H1 (cell line): ENCODE data around the gene UBE2B. TPM values are rescaled to one million over a fixed set of nuclear protein-coding genes. Genes with fewer than 3 reads are reported as not detected.

ENCODE experiments used
- CTCF ChIA-PET: fragments of 300-600 bp; sonication (Branson Sonifier 250); formaldehyde crosslinking; loops from one replicate; lab custom pipeline; 2021; ENCODE audit not compliant: partially characterized antibody; lab: Charles Lee
- POLR2A ChIA-PET: fragments of 300-600 bp; sonication (Branson Sonifier 250); formaldehyde crosslinking; loops from one replicate; lab custom pipeline; 2021; ENCODE audit warnings: inconsistent platforms; ENCODE audit not compliant: partially characterized antibody; lab: Charles Lee
- DNase-seq, 2 experiments: peaks; one replicate each; pipeline versions ENCODE4 v3.0.0 to v3.0.0-alpha.2; 2010 to 2022; ENCODE audit warnings: low spot score in 2 of 2, low read depth in 1 of 2, mixed read lengths in 1 of 2
- FAIRE-seq: peaks from 2 replicates; lab custom pipeline; 2011; peaks lifted over from hg19 to GRCh38; lab: Jason Lieb, UNC
- H2AFZ ChIP-seq: 2 replicates; pipeline ENCODE4 v1.8.1; 2012; ENCODE audit warnings: low read length, inconsistent platforms
- H2AK5ac ChIP-seq: 2 replicates; pipeline ENCODE4 v1.6.1; 2013; ENCODE audit warnings: low read depth, low read length
- H2BK120ac ChIP-seq: replicated peaks from 2 replicates; pipeline ENCODE3; 2013; ENCODE audit warnings: low read depth, low read length, inconsistent platforms
- H2BK12ac ChIP-seq: 2 replicates; pipeline ENCODE4 v1.6.1; 2013; ENCODE audit warnings: low read depth, low read length
- H2BK15ac ChIP-seq: 2 replicates; pipeline ENCODE4 v1.6.1; 2013; ENCODE audit warnings: low read length
- H2BK20ac ChIP-seq: 2 replicates; pipeline ENCODE4 v1.6.1; 2013; ENCODE audit warnings: low read length
- H2BK5ac ChIP-seq: 2 replicates; pipeline ENCODE4 v1.6.1; 2013; ENCODE audit warnings: low read depth, low read length
- H3K14ac ChIP-seq: 2 replicates; pipeline ENCODE4 v1.6.1; 2013; ENCODE audit warnings: inconsistent platforms; ENCODE audit not compliant: insufficient read length
- H3K18ac ChIP-seq: 2 replicates; pipeline ENCODE4 v1.6.1; 2013; ENCODE audit warnings: low read length; ENCODE audit errors: extremely low read depth
- H3K23ac ChIP-seq: 2 replicates; pipeline ENCODE4 v1.6.1; 2013; ENCODE audit warnings: inconsistent platforms; ENCODE audit not compliant: insufficient read length
- H3K23me2 ChIP-seq: 2 replicates; pipeline ENCODE4 v1.6.1; 2013; ENCODE audit warnings: low read depth, low read length
- H3K27ac ChIP-seq: 2 replicates; pipeline ENCODE4 v1.6.1; 2011; ENCODE audit warnings: low read depth, low read length, inconsistent platforms
- H3K27me3 ChIP-seq, 4 experiments: replicated peaks in 1 of 4; 1 replicate in 1 of 4; 2 replicates in 3 of 4; pipeline versions ENCODE4 v1.6.1 to v1.8.1; 2011 to 2013; ENCODE audit warnings: low read length in 3 of 4, mild to moderate bottlenecking in 3 of 4, inconsistent platforms in 2 of 4, mixed read lengths in 2 of 4, moderate library complexity in 1 of 4; ENCODE audit not compliant: control insufficient read depth in 3 of 4, insufficient read depth in 3 of 4; ENCODE audit errors: extremely low read depth in 1 of 4
- H3K36me3 ChIP-seq, 4 experiments: 2 replicates each; pipeline versions ENCODE4 v1.6.1 to v1.8.1; 2011 to 2013; ENCODE audit warnings: mild to moderate bottlenecking in 4 of 4, low read length in 3 of 4, moderate library complexity in 2 of 4, control low read depth in 1 of 4, inconsistent platforms in 1 of 4; ENCODE audit not compliant: insufficient read depth in 4 of 4, control insufficient read depth in 2 of 4
- H3K4ac ChIP-seq: replicated peaks from 2 replicates; pipeline ENCODE3; 2013; ENCODE audit warnings: low read length, low read depth, mixed read lengths, inconsistent platforms; ENCODE audit not compliant: insufficient read length
- H3K4me1 ChIP-seq, 4 experiments: replicated peaks in 1 of 4; 1 replicate in 1 of 4; 2 replicates in 3 of 4; pipeline versions ENCODE4 v1.6.1 to v1.8.1; 2011 to 2013; ENCODE audit warnings: low read length in 3 of 4, inconsistent platforms in 2 of 4, mixed read lengths in 1 of 4; ENCODE audit not compliant: insufficient read depth in 4 of 4, control insufficient read depth in 3 of 4
- H3K4me2 ChIP-seq, 2 experiments: 2 replicates each; pipeline versions ENCODE4 v1.6.1 to v1.8.1; 2011 to 2013; ENCODE audit warnings: low read depth in 2 of 2, low read length in 2 of 2, control low read depth in 1 of 2, inconsistent platforms in 1 of 2, mild to moderate bottlenecking in 1 of 2; ENCODE audit not compliant: insufficient read depth in 1 of 2
- H3K4me3 ChIP-seq, 4 experiments: fragments of 200-600, 300-600 bp in 1 of 4; sonication (generic), shearing (Covaris generic), sonication (Bioruptor Twin) in 1 of 4; 2 replicates each; pipeline versions ENCODE4 v1.5.1 to v1.8.1; 2011 to 2016; ENCODE audit warnings: low read length in 4 of 4, low read depth in 3 of 4, control low read depth in 2 of 4, inconsistent platforms in 2 of 4, mild to moderate bottlenecking in 2 of 4, mixed read lengths in 1 of 4, moderate library complexity in 1 of 4; ENCODE audit not compliant: insufficient read depth in 2 of 4; ENCODE audit errors: extremely low read depth in 1 of 4
- H3K56ac ChIP-seq: replicated peaks from 2 replicates; pipeline ENCODE3; 2013; ENCODE audit warnings: low read depth, mild to moderate bottlenecking, mixed read lengths, low read length, inconsistent platforms; ENCODE audit not compliant: insufficient read length
- H3K79me1 ChIP-seq: 2 replicates; pipeline ENCODE4 v1.6.1; 2013; ENCODE audit warnings: low read depth, low read length, control low read depth
- H3K79me2 ChIP-seq, 2 experiments: 2 replicates each; pipeline versions ENCODE4 v1.6.1 to v1.8.1; 2012 to 2013; ENCODE audit warnings: low read length in 2 of 2, mild to moderate bottlenecking in 2 of 2, inconsistent platforms in 1 of 2; ENCODE audit not compliant: insufficient read depth in 2 of 2, control insufficient read depth in 1 of 2
- H3K9ac ChIP-seq, 4 experiments: replicated peaks in 1 of 4; 1 replicate in 1 of 4; 2 replicates in 3 of 4; pipeline versions ENCODE4 v1.6.1 to v1.8.1; 2011 to 2013; ENCODE audit warnings: low read depth in 3 of 4, low read length in 3 of 4, control low read depth in 2 of 4, mild to moderate bottlenecking in 2 of 4, moderate library complexity in 2 of 4, inconsistent platforms in 1 of 4; ENCODE audit errors: extremely low read depth in 1 of 4
- H3K9me3 ChIP-seq, 2 experiments: 2 replicates each; pipeline versions ENCODE4 v1.6.1 to v1.8.1; 2012 to 2013; ENCODE audit warnings: mild to moderate bottlenecking in 2 of 2, moderate library complexity in 2 of 2, control low read depth in 1 of 2, inconsistent platforms in 1 of 2, low read depth in 1 of 2, low read length in 1 of 2, mixed read lengths in 1 of 2; ENCODE audit not compliant: insufficient read depth in 2 of 2
- H4K20me1 ChIP-seq, 2 experiments: replicated peaks in 1 of 2; 2 replicates each; pipeline versions ENCODE3 to v1.8.1; 2011 to 2013; ENCODE audit warnings: inconsistent platforms in 2 of 2, low read length in 2 of 2, mild to moderate bottlenecking in 1 of 2; ENCODE audit not compliant: insufficient read depth in 2 of 2, control insufficient read depth in 1 of 2
- H4K5ac ChIP-seq: 2 replicates; pipeline ENCODE4 v1.6.1; 2013; ENCODE audit warnings: low read length, low read depth, mixed read lengths, inconsistent platforms; ENCODE audit not compliant: insufficient read length
- H4K8ac ChIP-seq: 2 replicates; pipeline ENCODE4 v1.8.0; 2013; ENCODE audit warnings: mild to moderate bottlenecking, moderate library complexity, low read length, inconsistent platforms; ENCODE audit not compliant: insufficient read depth; ENCODE audit errors: extremely low read depth
- H4K91ac ChIP-seq: replicated peaks from 2 replicates; pipeline ENCODE3; 2013; ENCODE audit warnings: low read length, mixed read lengths, inconsistent platforms; ENCODE audit not compliant: insufficient read length
- BACH1 ChIP-seq: IDR thresholded peaks from 2 replicates; pipeline ENCODE4 v1.6.1; 2012; ENCODE audit warnings: low read length, improper control_type of control experiment
- BCL11A ChIP-seq, 2 experiments: IDR thresholded peaks; one replicate each; pipeline ENCODE4 v1.6.1; 2011; ENCODE audit warnings: low read depth in 2 of 2, low read length in 2 of 2, mild to moderate bottlenecking in 2 of 2
- CTBP2 ChIP-seq: IDR thresholded peaks from 2 replicates; pipeline ENCODE4 v1.7.0; 2011; ENCODE audit warnings: borderline replicate concordance, mild to moderate bottlenecking, moderate library complexity, mixed read lengths, low read length; ENCODE audit not compliant: insufficient read depth, insufficient read length
- EP300 ChIP-seq, 2 experiments: IDR thresholded peaks; 1 replicate in 1 of 2; 2 replicates in 1 of 2; pipeline ENCODE4 v1.6.1; 2011 to 2012; ENCODE audit warnings: low read depth in 2 of 2, low read length in 2 of 2, mild to moderate bottlenecking in 2 of 2, borderline replicate concordance in 1 of 2, inconsistent platforms in 1 of 2, moderate library complexity in 1 of 2
- GABPA ChIP-seq: IDR thresholded peaks from 2 replicates; pipeline ENCODE4 v1.6.1; 2011; ENCODE audit warnings: mild to moderate bottlenecking, low read length, moderate library complexity, borderline replicate concordance; ENCODE audit not compliant: insufficient read depth
- KDM4A ChIP-seq: IDR thresholded peaks from one replicate; pipeline ENCODE4 v1.7.1; 2012; ENCODE audit warnings: low read depth, mild to moderate bottlenecking, moderate library complexity, low read length, inconsistent platforms; ENCODE audit not compliant: severe bottlenecking
- RFX5 ChIP-seq: IDR thresholded peaks from 2 replicates; pipeline ENCODE4 v1.6.1; 2011; ENCODE audit warnings: low read depth, low read length, improper control_type of control experiment, borderline replicate concordance
- SIRT6 ChIP-seq: IDR thresholded peaks from one replicate; pipeline ENCODE4 v1.7.1; 2012; ENCODE audit warnings: low read length, inconsistent platforms
- SIX5 ChIP-seq: IDR thresholded peaks from 2 replicates; pipeline ENCODE4 v1.6.1; 2011; ENCODE audit warnings: mild to moderate bottlenecking, low read depth, low read length
- TEAD4 ChIP-seq: IDR thresholded peaks from 2 replicates; pipeline ENCODE4 v1.6.1; 2012; ENCODE audit warnings: low read depth, low read length, inconsistent platforms, mixed read lengths
- YY1 ChIP-seq: IDR thresholded peaks from 2 replicates; pipeline ENCODE4 v1.6.1; 2011; ENCODE audit warnings: low read depth, mild to moderate bottlenecking, low read length
- WGBS, 2 experiments: shearing (Covaris generic) in 1 of 2; methylation state at CpG; one replicate each; pipeline versions ENCODE4 v1.1.6 to v1.1.7; 2013 to 2015; ENCODE audit warnings: low lambda C conversion rate in 2 of 2, mixed read lengths in 2 of 2, inconsistent platforms in 1 of 2, low coverage in 1 of 2, missing lambda C conversion rate in 1 of 2; ENCODE audit not compliant: insufficient replicate concordance in 2 of 2, insufficient coverage in 1 of 2, insufficient read length in 1 of 2; ENCODE audit errors: extremely low coverage in 1 of 2, missing lambda C conversion rate in 1 of 2; 5-methylcytosine and 5-hydroxymethylcytosine counted together
- polyA plus RNA-seq, 7 experiments: library from polyadenylated mRNA; depleted of rRNA in 3 of 7; stranded (reverse) in 5 of 7; unstranded in 2 of 7; fragments of >200 nt in 5 of 7; fragments of 200-250 nt in 2 of 7; gene quantifications; 1 replicate in 5 of 7; 2 replicates in 1 of 7; 4 replicates in 1 of 7; pipeline versions ENCODE4 v1.2.1 to v1.2.3, GENCODE V29; 2011 to 2013; ENCODE audit warnings: missing spikeins in 2 of 7, mixed read lengths in 2 of 7
- total RNA-seq: library from RNA; stranded (reverse); fragmentation: NEBNext Ultra II Directional; extraction: Animal tissue kit (Norgen Biotek cat#: 25700); gene quantifications from 2 replicates; pipeline ENCODE4 v1.2.1, GENCODE V29; 2021
- TF ChIP-seq, protein P1 (sequence below): IDR thresholded peaks from 2 replicates; pipeline ENCODE4 v1.6.1; 2011; ENCODE audit warnings: low read depth, mild to moderate bottlenecking, low read length; ENCODE audit not compliant: insufficient read depth

UBE2B gene
- total and polyA plus RNA-seq, 2 of the 8 experiments (the other 6 are each of a cell fraction or from before 2014, with no cell fraction given), result 15.9 to 46.8 TPM

DNA sequence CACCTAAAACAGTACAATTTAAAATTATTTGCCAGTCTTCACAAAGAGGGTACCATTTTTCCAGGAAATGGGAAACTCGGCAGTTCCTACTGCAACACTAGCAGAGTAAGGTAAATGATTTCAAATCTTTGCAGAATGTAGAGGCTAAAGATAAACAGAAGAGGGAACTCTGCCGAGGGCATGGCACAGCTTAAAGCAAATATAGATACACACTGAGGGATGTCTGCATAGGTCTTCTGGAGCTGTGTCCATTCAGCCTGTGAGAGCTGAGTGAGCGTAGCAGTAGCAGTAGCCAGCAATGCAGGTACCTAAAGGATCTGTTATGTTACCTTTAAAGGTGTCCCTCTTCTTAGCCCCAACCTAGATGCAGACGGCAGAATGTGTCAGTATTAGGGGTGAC, 21.9 kb upstream of the UBE2B start:
- no peak overlapping the region for H3K18ac ChIP-seq
- peaks cover 0 to 6% (median 3%) of the 10 kb centered on the region in 4 experiments; a peak in 3 of 7 replicates for H3K4me1 ChIP-seq
- no peak overlapping the region for H3K4me3 ChIP-seq
- no peak overlapping the region for H3K9ac ChIP-seq
- H3K4me2 ChIP-seq, result no peak overlapping the region
- no peak overlapping the region for H2BK20ac ChIP-seq
- no peak overlapping the region for H2AFZ ChIP-seq
- H3K27ac ChIP-seq, result no peak overlapping the region
- H2BK15ac ChIP-seq, result no peak overlapping the region
- no peaks in the 10 kb centered on the region for H3K9me3 ChIP-seq
- no peak overlapping the region for H3K14ac ChIP-seq
- no peak for TF ChIP-seq TEAD4
- no peak for TF ChIP-seq RFX5
- no peak for TF ChIP-seq EP300 (IDR thresholded peaks at IDR 0.05; ENCODE audit: borderline replicate concordance in 1 of 2, low read depth in 2 of 2, low read length in 2 of 2)
- TF ChIP-seq CTBP2, result no peak
- no peak for TF ChIP-seq SIX5
- TF ChIP-seq, protein P1, sequence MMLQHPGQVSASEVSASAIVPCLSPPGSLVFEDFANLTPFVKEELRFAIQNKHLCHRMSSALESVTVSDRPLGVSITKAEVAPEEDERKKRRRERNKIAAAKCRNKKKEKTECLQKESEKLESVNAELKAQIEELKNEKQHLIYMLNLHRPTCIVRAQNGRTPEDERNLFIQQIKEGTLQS, result no peak
- no peak for TF ChIP-seq KDM4A
- no peak for TF ChIP-seq YY1
- TF ChIP-seq GABPA, result no peak
- TF ChIP-seq BCL11A (IDR thresholded peaks at IDR 0.05; ENCODE audit: low read depth in 2 of 2, low read length in 2 of 2), result no peak
- TF ChIP-seq SIRT6, result no peak
- TF ChIP-seq BACH1, result no peak
- no peak for FAIRE-seq
- H3K23me2 ChIP-seq, result no peaks in the 10 kb centered on the region
- no peak overlapping the region for H4K91ac ChIP-seq
- H3K36me3 ChIP-seq, result no peaks in the 10 kb centered on the region
- DNase-seq, result no peak
- no peak overlapping the region for H2BK12ac ChIP-seq
- 94% methylated on average over 4 of the region's 4 CpGs; no CpG with 5 or more reads in 1 of the 2 experiments for WGBS, 2 experiments
- no peak overlapping the region for H3K56ac ChIP-seq
- H3K79me2 ChIP-seq, result no peaks in the 10 kb centered on the region
- no peaks in the 10 kb centered on the region for H3K79me1 ChIP-seq
- no peak overlapping the region for H2AK5ac ChIP-seq
- H3K4ac ChIP-seq, result no peak overlapping the region
- no peaks in the 10 kb centered on the region for H3K27me3 ChIP-seq
- no peak overlapping the region for H3K23ac ChIP-seq
- ChIA-PET CTCF (interaction anchor here (0.8 kb wide), 1 partner anchor 10 kb away, joined by 3 read pairs; no protein-coding TSS in a partner anchor), POLR2A (interaction anchor here (0.9 to 2.5 kb wide), 3 partner anchors 9 to 124 kb away, joined by 3 to 9 read pairs (median 5); partner anchors contain the start of gene UBE2B)
- H2BK5ac ChIP-seq, result no peak overlapping the region
- no peaks in the 10 kb centered on the region for H4K20me1 ChIP-seq
- no peak overlapping the region for H2BK120ac ChIP-seq
- no peak overlapping the region for H4K5ac ChIP-seq
- no peak overlapping the region for H4K8ac ChIP-seq
